DMS 273 (cell line): Measurements from ENCODE around the gene CDC34.
A peak's percentile ranks its signal among the peaks of the same experiment; 100 is the strongest.

Experiments used
- DNase-seq: peaks from one replicate; lab custom pipeline; 2025; ENCODE audit not compliant: unreplicated experiment; lab: John Stamatoyannopoulos, UW

The CDC34 gene

DNA sequence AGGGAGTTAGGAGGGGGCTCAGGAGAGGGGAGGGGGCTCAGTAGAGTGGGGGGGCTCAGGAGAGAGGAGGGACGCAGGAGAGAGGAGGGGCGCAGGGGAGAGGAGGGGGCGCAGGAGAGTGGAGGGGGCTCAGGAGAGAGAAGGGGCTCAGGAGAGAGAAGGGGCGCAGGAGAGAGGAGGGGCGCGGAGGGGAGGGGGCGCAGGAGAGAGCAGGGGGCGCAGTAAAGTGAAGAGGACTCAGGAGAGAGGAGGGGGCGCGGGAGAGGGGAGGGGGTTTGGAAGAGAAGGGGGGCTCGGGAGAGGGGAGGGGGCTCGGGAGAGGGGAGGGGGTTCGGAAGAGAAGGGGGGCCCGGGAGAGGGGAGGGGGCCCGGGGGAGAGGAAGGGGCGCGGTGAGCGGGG is 34.6 kb upstream of the CDC34 start:
- DNase-seq = no peak

DNA sequence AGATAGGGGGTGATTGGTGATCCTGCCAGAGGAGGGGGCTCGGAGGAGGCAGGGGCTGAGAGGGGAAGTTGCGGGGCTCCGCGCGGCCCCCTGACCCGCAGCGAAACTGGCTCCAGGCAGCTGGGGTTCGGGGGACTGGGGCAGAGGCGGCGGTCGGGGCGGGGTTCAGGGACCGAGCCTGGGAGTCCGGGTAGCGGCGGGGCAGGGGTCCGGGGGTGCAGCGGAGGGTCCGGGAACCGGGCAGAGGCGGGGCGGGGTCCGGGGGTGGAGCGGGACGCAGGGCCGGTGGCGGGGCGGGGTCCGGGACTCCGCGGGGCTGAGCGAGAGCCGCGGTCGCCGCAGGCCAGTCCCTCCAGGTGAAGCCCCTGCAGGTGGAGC is 34.1 kb upstream of the CDC34 start:
- DNase-seq = no peak

DNA sequence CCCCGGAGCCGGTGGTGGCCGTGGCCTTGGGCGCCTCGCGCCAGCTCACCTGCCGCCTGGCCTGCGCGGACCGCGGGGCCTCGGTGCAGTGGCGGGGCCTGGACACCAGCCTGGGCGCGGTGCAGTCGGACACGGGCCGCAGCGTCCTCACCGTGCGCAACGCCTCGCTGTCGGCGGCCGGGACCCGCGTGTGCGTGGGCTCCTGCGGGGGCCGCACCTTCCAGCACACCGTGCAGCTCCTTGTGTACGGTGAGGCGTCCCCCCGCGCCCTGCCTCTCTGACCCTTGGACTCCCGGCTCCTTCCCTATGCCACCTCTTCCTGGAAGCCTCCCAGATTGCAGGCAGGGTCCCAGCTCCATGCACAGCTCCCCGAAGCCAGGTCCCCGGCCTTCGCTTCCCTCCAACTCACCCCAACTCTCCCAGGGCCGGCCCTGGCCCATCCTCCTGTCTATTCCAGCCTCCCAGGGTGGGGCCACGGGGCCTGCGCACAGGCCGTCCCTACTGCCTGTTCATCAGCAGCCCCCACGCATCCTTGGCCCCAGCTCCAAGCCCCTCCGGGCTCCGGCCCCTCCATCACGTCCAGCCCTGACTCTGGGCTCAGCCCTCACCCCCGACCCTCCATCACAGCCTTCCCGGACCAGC is 33.6 kb upstream of the CDC34 start:
- DNase-seq = peak; percentile 70

DNA sequence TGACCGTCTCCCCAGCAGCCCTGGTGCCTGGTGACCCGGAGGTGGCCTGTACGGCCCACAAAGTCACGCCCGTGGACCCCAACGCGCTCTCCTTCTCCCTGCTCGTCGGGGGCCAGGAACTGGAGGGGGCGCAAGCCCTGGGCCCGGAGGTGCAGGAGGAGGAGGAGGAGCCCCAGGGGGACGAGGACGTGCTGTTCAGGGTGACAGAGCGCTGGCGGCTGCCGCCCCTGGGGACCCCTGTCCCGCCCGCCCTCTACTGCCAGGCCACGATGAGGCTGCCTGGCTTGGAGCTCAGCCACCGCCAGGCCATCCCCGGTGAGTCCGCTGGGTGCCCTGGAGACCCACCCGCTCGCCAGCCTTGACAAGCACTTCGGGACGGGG is 33.1 kb upstream of the CDC34 start:
- DNase-seq = no peak

DNA sequence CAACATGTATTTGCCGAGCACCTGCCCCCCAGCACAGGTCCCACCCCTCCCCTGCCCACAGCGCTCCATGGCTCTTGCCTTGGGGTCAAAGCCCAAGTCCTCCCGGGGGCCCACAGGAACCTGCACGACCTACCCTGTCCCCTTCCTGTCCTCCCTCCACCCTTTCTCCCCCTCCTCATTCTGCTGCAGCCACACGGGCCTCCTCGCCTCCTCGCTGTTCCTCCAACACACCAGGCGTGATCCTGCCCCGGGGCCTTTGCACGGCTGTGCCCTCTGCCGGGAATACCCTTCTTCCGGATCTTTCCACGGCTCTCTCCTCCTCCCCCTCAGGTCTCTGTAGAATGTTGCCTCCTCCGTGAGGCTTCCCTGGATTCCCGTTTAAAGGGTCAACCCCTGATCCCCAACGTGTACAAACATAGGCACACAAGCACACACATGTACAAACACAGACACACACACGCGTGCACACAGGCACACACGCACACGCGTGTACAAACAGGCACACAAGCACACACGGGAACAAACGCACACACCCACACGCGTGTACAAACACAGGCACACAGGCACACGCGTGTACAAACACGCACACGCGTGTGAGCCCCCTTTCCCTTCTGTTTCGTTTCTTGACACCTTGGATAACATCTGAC is 32.5 kb upstream of the CDC34 start:
- DNase-seq = no peak

DNA sequence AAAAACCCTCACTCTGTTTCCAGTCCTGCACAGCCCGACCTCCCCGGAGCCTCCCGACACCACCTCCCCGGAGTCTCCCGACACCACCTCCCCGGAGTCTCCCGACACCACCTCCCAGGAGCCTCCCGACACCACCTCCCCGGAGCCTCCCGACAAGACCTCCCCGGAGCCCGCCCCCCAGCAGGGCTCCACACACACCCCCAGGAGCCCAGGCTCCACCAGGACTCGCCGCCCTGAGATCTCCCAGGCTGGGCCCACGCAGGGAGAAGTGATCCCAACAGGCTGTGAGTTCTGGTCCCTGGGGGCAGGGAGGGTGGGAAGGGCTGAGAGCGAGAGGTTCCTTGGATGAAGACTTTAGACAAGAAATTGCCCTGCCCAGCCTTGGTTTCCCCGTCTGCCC is 29.9 kb upstream of the CDC34 start:
- no peak for DNase-seq

DNA sequence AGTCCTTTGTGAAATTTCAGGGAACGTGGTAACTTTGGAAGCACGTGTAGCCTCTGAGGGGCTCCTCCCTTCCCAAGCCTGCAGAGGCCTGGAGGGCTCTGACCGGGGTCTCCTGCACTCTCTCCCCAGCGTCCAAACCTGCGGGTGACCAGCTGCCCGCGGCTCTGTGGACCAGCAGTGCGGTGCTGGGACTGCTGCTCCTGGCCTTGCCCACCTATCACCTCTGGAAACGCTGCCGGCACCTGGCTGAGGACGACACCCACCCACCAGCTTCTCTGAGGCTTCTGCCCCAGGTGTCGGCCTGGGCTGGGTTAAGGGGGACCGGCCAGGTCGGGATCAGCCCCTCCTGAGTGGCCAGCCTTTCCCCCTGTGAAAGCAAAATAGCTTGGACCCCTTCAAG is 26.9 kb upstream of the CDC34 start:
- no peak for DNase-seq

DNA sequence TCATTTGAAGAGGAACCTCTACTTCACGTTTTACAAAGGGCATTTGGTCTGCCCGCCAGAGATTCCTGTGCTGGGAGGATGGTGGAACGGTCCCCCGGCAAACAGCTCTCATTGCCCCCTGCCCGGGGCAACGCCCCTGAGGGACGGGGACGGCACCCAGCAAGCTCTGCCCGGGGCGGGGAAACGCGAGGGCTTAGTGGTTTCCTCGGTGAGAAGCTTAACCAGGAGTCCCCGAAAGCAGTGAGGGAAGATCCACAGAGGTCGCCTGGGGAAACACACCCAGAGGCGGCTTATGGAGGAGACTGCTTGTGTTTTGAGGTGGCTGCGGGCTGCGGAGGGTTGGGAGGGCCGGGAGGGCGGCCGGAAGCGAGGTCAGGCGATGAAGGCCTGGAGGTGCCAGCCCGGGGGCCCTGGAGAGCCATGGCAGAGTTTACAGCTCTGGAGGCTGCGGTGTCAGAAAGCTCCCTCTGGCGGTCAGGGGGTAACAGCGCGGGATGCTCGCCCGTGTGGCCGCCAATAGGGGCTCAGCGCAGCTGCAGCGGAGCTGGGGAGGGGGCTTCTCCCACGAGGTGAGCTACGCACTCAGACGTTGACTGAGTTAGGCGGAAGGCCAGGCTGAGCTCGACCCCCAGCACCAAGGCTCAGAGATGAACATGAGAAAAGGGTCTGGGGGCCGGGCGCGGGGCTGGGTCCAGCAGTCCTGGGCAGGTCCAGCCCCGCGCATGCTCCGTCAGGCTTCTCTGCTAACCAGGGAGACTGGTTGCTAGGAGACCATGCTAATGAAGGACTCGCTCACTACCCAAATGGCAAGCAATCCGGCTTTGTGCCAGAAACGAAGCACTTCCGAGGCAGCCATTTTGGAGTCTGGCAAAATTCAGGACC is 24.9 kb upstream of the CDC34 start:
- DNase-seq = peak; percentile 100

DNA sequence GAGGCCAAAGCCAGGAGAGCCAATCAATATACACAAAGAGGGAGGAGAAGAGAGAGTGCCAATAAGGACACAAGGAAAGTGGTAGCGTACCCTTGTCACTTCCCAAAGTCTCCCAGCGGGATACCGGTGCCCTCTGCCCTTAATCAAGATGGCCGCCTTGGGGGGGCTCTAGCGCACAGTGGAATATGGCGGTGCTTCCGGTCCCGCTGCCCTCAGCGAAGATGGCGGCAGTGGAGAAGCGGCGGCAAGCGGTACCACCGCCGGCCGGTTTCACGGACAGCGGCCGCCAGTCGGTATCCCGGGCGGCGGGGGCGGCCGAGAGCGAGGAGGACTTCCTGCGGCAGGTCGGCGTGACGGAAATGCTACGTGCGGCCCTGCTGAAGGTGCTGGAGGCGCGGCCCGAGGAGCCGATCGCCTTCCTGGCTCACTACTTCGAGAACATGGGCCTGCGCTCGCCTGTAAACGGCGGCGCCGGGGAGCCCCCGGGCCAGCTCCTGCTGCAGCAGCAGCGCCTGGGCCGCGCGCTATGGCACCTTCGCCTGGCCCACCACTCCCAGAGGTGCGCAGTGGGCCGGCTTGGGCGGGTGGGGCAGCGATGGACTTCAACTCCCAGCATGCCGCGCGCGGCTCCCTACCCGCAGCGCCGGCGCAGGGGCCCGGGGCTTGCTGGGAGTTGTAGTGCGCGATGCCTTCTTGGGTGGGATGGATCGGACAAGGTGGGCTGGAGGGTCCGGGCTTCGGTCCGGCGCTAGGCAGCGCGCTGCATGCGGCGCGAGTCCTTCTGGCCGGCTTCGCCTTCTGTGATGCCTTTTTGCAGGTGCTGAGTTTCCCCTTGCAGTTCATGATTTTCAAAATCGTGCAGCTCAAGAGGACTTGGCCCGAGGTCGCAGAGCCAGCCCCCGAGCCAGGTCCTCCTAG is 24.0 kb upstream of the CDC34 start, which contains the start of gene TPGS1:
Gene TPGS1, plus strand, starts transcription at position 212 of the 918 bp plus-strand sequence. Its CDS starts 10 bp downstream, at position 222.
- DNase-seq = peak; percentile 95

DNA sequence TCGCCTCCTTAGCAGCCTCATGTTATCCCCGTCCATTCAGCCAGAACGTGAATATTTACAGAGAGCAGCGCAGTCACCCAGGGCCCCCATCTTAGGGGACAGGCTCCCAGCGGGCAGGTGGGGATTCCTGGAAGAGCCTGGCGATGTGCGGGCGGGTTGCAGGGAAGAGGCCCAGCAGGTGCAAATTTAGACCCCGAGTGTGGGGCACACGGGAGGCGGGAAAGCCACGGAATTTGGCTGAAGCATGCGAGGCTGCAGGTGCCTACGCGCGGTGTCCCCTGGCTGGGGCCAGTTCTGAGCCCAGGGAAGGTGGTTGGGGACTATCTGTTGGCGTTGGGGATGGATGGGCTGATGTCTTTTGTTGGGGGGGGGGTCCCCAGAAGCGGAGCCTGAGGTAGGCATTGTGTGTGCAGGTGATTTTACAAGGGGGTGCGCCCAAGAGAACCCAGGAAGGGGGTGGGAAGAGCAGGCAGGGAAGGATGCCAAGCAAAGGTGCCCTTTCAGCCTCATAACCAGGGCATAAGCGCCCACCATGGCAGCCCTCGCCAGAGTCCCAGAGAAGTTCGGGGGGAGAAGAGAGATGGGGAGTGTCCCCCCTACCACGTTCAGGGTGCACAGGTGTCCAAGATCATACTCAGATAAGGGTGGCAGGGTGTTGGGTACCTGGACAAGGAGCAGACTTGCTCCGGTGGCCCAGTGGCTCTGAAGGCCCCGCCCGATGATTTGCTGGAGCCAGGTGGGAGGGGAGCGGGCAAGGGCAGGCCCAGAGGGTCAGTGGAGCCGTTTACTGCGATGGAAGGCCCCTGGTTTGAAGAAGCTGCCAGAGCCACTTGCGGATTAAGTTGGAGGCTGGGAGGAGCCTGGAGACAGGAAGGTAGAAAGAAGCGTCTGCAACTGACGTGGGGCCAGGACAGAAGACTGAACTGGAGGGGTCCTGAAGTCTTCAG is 23.1 kb upstream of the CDC34 start:
- DNase-seq = no peak

DNA sequence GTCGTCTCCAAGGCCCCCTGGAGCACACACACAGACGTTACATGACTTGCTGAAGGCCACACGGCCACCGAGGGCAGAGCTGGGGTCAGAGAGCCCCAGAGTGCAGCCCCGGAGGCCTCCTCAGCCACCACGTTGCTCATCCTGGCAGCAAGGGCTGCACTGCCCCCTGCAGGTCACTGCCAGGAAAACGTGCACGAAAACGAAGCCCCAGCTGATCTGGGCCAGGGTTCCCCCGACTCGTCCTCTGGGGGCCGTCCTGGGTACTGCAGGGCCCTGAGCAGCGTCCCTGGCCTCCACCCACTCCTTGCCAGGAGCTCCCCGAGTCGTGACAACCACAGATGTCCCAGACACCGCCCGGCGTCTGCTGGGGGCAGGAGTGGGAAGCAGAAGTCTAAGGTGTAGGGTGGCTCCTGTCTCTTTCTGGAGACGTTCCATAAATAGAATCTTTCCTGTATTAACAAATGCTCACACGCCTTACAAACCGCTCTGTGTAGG is 20.9 kb upstream of the CDC34 start:
- DNase-seq = peak; percentile 97

DNA sequence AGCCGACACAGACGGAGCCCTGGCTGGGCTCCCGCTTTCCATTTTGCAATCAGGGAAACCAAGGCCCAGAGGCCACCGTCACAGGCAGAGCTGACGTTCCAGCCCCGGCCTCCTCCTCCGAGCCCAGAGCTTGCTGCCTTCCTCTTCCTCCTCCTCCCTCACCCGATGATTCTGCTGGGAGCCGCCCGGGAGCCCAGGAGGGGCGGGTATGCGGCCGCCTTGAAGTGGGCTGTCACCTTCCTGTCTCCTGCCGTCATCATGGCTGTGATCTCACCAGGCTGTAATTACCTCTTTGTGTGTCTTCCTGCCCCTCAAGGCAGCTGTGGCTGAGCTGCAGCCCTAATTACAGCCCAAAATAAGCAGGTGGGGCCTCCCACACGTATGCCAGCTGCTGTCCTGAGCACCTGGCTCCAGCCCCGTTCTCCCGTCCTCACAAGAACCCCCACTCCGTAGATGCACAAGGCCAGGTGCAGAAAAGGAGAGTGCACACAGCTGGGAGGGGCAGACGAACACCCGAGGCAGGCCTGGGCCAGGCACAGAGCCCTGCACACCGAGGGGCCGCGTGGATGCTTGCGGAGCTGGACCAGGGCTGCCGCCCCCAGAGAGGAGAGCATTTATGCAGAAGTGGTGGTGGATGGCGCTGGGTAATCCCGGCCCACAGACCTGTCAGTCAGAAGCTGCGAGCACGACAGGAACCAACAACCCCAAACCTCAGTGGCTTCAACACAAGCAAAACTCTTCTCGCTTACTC is 20.3 kb upstream of the CDC34 start:
- peak; percentile 85 for DNase-seq

DNA sequence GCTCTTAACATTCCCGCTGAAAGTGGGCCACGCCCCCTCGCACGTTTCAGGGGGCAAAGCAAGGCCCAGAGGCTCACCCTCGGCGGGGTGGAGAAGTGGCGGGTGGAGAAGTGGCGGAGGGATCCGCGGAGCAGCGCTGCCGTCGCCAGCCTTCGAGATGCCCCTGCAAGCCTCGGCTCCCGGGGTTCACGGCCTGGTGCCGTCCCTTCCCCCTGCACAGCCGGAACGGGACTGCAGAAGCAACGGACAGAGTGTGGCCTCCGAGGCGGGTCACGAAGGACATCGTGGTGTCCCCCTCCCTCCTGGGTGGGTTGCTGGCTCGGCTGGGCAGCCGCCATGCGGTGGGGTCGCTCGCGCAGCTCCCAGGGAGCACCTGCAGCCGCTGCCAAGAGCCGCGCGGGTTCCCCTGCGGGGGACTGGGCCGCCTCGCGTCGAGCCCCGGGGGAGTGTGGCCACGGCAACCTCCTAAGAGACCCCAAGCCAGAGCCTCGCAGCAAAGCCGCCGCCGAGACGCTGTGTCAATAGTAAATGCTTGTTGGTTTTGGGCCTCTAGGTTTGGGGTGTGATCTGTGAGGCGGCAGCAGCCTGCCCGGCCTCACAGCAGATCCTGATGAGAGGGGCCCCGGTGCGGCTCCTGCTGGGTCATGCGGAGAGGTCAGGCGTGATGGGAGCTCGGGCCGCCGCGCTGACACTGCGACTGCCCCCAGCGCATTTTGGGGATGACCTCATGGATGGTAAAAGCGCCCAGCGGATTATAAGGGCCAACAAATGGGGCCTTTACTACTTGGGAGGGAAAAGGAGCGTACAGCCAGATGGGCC is 18.8 kb upstream of the CDC34 start:
- no peak for DNase-seq

DNA sequence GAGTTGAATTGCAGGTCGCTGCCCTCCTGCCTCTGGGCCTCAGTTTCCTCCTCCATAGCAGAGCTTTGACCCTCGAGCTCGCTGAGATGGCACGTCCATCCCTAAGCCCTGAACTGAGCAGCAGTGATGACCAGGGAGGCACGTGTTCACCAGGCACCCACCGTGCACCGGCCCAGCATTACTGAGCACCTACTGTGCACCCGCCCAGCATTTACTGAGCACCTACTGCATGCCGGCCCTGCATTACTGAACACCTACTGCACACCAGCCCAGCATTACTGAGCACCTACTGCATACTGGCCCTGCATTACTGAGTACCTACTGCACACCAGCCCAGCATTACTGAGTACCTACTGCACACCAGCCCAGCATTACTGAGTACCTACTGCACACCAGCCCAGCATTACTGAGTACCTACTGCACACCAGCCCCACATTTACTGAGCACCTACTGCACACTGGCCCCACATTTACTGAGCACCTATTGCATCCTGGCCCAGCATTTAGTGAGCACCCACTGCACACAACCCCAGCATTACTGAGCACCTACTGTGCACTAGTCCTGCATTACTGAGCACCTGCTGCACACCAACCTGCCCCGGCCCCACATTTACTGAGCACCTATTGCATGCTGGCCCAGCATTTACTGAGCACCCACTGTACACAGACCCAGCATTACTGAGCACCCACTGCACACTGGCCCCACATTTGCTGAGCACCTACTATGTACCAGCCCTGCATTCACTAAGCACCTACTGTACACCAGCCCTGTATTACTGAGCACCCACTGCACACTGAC is 18.0 kb upstream of the CDC34 start:
- DNase-seq = no peak

DNA sequence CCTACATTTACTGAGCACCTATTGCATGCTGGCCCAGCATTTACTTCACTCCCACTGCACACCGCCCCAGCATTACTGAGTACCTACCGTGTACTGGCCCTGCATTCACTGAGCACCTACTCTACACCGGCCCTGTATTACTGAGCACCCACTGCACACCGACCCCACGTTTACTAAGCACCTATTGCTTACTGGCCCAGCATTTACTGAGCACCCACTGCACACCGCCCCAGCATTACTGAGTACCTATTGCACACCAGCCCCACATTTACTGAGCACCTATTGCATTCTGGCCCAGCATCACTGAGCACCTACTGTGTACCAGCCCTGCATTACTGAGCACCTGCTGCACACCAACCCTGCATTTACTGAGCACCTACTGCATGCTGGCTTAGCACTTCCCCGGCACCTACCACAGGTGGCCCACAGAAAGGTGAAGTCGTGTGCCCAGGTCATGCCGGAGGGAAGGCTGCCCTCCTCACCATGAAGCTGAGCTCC is 17.3 kb upstream of the CDC34 start:
- no peak for DNase-seq

DNA sequence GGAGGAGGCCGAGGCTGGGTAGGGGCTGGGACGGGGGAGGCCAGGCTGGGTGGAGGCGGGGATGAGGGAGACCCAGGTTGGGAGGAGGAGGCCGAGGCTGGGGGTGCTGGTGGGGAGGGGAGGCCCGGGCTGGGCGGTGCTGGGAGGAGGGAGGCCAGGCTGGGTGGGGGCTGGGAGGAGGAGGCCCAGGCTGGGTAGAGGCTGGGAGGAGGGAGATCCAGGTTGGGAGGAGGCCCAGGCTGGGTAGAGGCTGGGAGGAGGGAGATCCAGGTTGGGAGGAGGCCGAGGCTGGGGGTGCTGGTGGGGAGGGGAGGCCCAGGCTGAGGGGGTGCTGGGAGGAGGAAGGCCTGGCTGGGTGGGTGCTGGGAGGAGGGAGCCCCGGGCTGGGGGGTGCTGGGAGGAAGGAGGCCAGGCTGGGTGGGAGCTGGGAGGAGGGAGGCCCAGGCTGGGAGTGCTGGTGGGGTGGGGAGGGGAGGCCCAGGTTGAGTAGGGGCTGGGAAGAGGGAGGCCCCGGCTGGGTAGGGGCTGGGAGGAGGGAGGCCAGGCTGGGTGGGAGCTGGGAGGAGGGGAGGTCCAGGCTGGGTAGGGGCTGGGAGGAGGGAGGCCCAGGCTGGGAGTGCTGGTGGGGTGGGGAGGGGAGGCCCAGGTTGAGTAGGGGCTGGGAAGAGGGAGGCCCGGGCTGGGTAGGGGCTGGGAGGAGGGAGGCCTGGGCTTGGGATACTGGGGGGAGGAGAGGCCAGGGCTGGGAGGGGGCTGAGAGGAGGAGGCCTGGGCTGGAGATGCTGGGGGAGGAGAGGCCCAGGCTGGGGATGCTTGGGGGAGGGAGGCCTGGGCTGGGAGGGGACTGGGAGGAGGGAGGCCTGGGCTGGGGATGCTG is 13.6 kb upstream of the CDC34 start:
- DNase-seq = no peak
